COLO668 (cell line): ENCODE data around the gene MEGF10.

Experiments used
- DNase-seq: peaks from one replicate; lab custom pipeline; 2025; ENCODE audit not compliant: unreplicated experiment; lab: John Stamatoyannopoulos, UW

Gene MEGF10

DNA sequence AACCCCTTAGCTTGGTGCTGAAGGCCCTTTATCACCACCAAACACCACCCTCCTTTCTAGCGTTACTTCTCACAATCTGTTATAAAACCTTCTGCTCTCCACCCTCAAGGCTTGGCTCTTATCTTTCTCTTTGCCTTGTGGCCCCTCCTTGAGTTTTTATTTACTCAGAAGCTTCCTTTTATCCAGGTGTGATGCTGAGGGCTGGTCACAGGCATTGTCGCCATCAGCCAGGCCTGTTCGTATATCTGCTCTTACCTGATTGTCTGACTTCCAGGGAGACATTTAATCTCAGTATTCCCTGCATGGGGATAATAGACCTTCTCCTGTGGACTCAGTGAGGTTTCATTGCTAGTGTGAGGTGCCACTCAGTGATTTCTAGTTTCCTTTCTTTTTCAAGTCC, 34.2 kb downstream of the MEGF10 start:
- DNase-seq = no peak

DNA sequence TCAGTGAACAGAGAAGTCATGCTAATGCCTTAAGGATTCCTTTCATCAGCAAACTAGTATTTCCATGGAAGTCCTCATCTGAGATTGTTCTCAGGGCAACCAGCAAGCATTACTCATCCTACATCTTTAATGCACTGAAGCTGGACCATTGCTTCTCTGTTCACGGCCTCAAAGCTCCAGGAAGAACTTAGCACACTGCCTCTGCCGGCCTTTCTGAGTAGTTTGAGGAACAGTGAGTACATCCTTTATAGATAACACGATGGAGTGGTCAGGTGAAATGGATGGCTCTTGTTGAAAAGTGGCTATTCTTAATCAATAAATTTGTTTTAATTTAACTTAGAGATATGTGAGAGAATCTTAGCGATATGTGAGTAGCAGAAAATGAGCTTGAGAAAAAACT, 35.8 kb downstream of the MEGF10 start:
- DNase-seq = no peak

GRCh38 chr5:127326976-127327755, 36.6 kb downstream of the MEGF10 start:
- DNase-seq = no peak

DNA sequence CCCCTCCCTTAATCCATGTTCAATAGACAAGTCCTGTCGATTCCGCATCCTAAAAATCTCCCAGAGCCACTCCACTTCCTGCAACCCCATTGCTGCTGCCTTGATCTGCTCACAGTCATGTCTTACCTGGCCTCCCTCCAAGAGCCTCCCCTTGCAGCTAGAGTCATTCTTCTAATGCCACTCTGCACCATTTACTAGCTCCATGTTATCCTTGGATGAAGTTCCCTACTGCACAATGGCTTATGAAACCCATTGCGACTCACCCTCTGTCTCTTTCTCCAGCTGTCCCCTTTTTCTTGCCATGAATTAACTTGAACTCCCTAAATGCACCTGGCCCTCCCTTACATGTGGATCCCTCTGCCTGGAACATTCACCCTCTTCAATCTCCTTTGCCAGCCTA, 39.5 kb downstream of the MEGF10 start:
- no peak for DNase-seq

DNA sequence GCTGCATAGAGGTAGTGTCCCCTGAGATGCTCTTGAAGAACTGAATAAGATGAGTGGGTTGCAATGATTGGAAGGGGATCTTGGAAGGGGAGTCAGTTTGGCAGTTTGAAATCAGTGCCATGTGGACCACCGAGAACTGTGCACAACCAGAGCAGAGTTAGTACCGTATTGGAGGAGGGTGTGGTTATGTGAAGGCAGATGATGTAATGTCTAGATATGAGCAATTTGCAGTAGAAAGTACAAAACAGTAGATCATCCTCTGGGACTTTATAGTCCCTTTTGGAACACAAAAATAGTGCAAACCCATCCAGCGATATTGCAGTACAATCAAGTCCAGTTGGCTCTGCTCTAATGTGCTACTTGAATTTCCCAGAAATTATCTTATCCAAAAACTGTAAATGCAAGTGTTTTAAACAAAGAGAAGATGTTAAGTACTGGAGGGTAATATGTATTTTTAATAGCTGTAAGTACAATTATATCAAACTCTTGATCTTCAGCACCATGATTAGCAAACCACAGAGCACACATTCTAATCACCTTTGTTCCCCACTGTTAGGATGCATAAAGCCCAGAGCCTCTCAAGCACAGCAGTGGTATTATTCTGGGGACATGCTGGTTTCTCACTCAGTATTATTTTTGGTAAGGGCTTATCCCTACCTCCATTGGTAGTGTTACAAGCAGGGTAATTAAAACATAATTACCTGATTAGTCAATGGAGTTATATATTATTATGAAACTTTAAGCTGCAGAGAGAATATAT, 41.5 kb downstream of the MEGF10 start:
- no peak for DNase-seq

GRCh38 chr5:127333483-127333882, 42.9 kb downstream of the MEGF10 start:
- DNase-seq = no peak

GRCh38 chr5:127335381-127335780, 44.8 kb downstream of the MEGF10 start:
- no peak for DNase-seq

- no peak for DNase-seq
Observed at GRCh38 chr5:127337876-127338275, 47.3 kb downstream of the MEGF10 start.

- DNase-seq = no peak
Observed at GRCh38 chr5:127338501-127338900, 47.9 kb downstream of the MEGF10 start.

DNA sequence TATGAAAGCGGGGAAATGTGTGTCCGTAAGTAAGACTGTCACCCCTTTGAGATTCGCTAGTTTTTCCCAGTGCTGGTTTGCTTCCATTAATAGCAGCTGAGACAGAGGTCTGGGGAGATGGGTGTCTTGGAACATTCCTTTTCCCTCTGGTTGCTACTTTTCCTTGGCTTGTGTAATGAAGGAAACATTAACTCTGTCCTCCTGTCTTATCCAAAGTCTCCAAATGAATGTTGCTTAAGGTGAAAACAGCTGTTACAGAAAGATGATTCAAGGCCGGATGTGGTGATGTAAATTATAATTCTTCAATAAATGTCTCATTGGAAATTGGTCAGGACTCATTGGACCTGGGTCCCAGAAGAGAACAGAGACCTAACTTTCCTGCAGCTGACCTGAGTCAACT, 50.0 kb downstream of the MEGF10 start:
- DNase-seq = no peak

- no peak for DNase-seq
Observed at GRCh38 chr5:127342364-127342763, 51.8 kb downstream of the MEGF10 start.

GRCh38 chr5:127343313-127343712, 52.7 kb downstream of the MEGF10 start:
- DNase-seq = no peak

DNA sequence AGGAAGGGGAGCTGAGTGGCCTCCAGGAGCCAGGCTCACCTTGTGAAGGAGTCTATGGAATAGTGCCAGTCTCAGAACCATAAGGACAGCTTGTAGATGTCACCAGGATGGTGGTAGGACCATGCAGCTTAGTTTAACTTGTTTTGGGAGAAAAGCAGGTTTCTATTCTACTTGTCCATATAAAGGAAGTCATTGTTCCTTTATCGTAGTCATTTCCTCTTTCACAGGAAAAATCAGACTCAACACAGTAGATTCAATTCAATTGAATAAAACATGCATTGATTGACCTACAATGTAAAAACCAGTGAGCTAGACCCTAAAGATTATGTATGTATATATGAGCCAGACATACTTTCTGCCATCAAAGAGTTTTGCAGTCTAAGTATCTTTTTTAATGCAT, 53.3 kb downstream of the MEGF10 start:
- no peak for DNase-seq

DNA sequence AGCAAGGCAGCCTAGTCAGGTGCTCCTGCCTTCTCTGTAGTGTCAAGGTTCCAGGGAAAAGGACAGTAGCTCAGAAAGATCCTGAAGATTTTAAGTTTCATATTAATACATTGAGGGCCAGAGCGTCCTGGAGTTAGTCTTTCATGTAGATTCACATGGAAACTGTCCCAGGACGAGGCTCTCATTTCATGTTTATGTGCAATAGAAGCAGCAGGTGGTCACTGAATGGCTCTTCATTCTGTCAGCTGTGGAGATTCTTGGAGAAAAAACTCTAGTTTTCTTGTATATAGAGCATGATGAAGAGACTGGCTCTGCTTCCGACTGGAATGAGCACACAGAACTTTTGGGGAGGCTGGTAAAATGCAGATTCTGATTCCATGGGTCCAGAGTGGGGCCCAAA, 54.3 kb downstream of the MEGF10 start:
- DNase-seq = no peak

DNA sequence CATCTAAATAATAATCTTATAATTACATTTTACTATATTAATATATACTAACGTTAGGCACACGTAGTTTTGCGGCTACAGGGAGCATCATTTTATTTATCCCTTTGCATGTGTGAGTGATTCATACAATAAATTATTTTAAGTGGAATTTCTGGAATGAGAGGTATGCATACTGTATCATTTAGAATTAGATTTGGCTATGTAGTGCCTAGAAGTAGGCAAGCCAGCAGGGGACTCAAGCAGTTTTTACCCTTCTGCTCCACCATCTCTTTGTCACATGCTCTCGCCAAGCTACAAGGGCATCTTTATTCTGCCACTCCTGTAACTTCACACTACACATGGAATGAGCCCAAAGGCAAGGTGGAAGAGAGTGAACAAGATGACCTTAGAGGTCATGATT, 60.8 kb downstream of the MEGF10 start:
- DNase-seq = no peak

GRCh38 chr5:127352068-127352467, 61.5 kb downstream of the MEGF10 start:
- DNase-seq = no peak

GRCh38 chr5:127353327-127353726, 62.7 kb downstream of the MEGF10 start:
- no peak for DNase-seq

GRCh38 chr5:127353796-127354195, 63.2 kb downstream of the MEGF10 start:
- DNase-seq = no peak

DNA sequence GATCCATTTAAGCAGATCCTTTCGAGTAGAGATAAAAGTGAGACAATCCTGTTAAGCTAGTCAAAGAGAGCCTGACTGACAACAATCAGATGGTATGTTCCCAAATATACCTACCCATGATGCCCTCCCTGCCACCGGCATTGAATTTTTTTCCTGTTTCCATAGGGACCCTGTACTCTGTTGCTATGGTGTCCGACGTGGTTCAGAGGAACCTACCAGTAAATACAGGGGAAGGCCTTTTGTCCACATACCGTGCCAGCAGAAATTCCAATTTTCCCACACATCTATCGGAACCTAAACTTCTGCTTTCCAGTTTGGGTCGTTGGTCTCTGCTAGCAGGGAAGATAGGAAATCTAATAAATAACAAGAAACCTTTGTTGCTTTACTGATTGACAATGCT, 64.7 kb downstream of the MEGF10 start:
- DNase-seq = no peak

- DNase-seq = no peak
Observed at GRCh38 chr5:127358284-127358683, 67.7 kb downstream of the MEGF10 start.

- DNase-seq = no peak
Observed at GRCh38 chr5:127358740-127359139, 68.1 kb downstream of the MEGF10 start.

DNA sequence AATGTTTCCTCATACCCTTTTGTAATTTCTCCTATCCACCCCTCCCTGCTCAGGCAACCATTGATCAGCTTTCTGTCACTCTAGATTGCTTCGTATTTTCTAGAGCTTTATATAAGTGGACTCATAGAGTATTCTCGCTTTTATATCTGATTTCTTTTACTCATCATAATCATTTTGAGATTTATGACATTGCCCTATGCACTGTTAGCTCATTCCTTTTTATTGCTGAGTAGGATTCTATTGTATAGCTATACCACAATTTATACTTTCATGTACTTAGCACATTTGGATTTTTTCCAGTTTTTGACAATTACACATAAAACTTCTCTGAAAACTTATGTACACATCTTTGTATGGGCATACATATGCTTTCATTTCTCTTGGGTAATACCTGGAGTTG, 68.9 kb downstream of the MEGF10 start:
- no peak for DNase-seq

DNA sequence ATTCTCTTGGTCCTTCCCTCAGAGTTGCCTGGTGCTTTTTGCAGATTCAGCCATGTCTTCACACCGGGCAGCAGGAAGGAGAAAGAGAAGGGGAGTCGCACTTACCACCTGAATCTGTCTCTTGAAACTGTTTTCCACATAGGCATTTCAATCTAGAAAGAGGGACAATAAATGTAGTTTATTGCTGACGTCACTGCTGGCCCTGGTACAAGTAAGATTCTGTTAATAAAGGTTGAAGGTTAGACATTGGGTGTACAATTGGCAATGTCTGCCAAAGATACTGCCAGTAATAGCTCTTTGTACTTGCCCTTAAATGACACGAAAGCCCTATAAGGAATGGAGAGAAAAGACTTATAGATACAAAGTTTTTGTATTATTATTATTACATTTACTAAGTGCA, 72.8 kb downstream of the MEGF10 start:
- DNase-seq = no peak
